Bone marrow (tissue), 2 donors: ENCODE data around the gene FAM184B.
A peak's percentile ranks its signal among the peaks of the same experiment; 100 is the strongest.

ENCODE experiments used
- DNase-seq, 2 donors: peaks; one replicate each; lab custom pipeline; 2025; lab: John Stamatoyannopoulos, UW

FAM184B gene

GRCh38 chr4:17781300-17782287 lies at the start of gene FAM184B:
Gene FAM184B, minus strand, starts transcription at chr4:17781621. Its CDS starts 322 bp downstream, at chr4:17781299.
- DNase-seq: no peak

GRCh38 chr4:17823871-17824669 lies 42.6 kb upstream of the FAM184B start:
- no peak for DNase-seq

GRCh38 chr4:17817027-17817426 lies 35.6 kb upstream of the FAM184B start:
- peak in 1 of 2 donors; percentile 44 for DNase-seq

- DNase-seq: no peak
Observed at GRCh38 chr4:17816142-17816541, 34.7 kb upstream of the FAM184B start.

- peak in 1 of 2 donors; percentile 53 for DNase-seq
Observed at GRCh38 chr4:17814140-17814539, 32.7 kb upstream of the FAM184B start.

GRCh38 chr4:17812801-17813200 lies 31.4 kb upstream of the FAM184B start:
- DNase-seq: no peak

GRCh38 chr4:17812125-17812524 lies 30.7 kb upstream of the FAM184B start:
- no peak for DNase-seq

GRCh38 chr4:17811078-17811603 lies 29.7 kb upstream of the FAM184B start:
- peak in 1 of 2 donors; percentile 47 for DNase-seq

GRCh38 chr4:17810260-17811077 lies 29.0 kb upstream of the FAM184B start, which contains the start of the genes DCAF16 and NCAPG:
Gene DCAF16, minus strand, starts transcription at chr4:17810757. Its CDS starts 6,616 bp downstream, at chr4:17804141.
Gene NCAPG, plus strand, starts transcription at chr4:17810979. Its CDS starts 99 bp downstream, at chr4:17811078.
- peak; percentile 93 to 99 for DNase-seq

GRCh38 chr4:17809667-17810066 lies 28.2 kb upstream of the FAM184B start:
- no peak for DNase-seq

GRCh38 chr4:17807446-17807845 lies 26.0 kb upstream of the FAM184B start:
- DNase-seq: no peak

- no peak for DNase-seq
Observed at GRCh38 chr4:17805580-17806155, 24.2 kb upstream of the FAM184B start.

GRCh38 chr4:17797808-17798207 lies 16.4 kb upstream of the FAM184B start:
- DNase-seq: no peak

GRCh38 chr4:17794730-17795129 lies 13.3 kb upstream of the FAM184B start:
- DNase-seq: no peak

GRCh38 chr4:17788956-17789355 lies 7.5 kb upstream of the FAM184B start:
- DNase-seq: no peak

GRCh38 chr4:17787315-17787714 lies 5.9 kb upstream of the FAM184B start:
- no peak for DNase-seq

GRCh38 chr4:17786567-17786966 lies 5.1 kb upstream of the FAM184B start:
- no peak for DNase-seq

- no peak for DNase-seq
Observed at GRCh38 chr4:17785858-17786257, 4.4 kb upstream of the FAM184B start.

GRCh38 chr4:17780501-17781299 lies 721 bp downstream of the FAM184B start:
- DNase-seq: no peak

GRCh38 chr4:17778431-17778830 lies 3.0 kb downstream of the FAM184B start:
- no peak for DNase-seq
